Cardiac muscle cell (in vitro differentiated cells and primary cell): Measurements from ENCODE around the gene ADH1C. TPM values are rescaled to one million over a fixed set of nuclear protein-coding genes. Genes with fewer than 3 reads are reported as not detected.

ENCODE experiments used
- DNase-seq, 2 donors: peaks; one replicate each; pipeline versions ENCODE4 v3.0.0 to v3.0.0-alpha.2; 2010 to 2017; ENCODE audit warnings: low read depth in 1 of 2, low spot score in 1 of 2
- H3K27ac ChIP-seq: fragments of 200-600 bp; sonication (generic); 2 replicates; pipeline ENCODE4 v1.5.1; 2016
- H3K27me3 ChIP-seq: fragments of 200-600 bp; sonication (generic); 2 replicates; pipeline ENCODE4 v1.6.0; 2016; ENCODE audit warnings: control low read depth
- H3K36me3 ChIP-seq: fragments of 200-600 bp; sonication (generic); 2 replicates; pipeline ENCODE4 v1.5.1; 2016; ENCODE audit warnings: control low read depth
- H3K4me1 ChIP-seq: fragments of 200-600 bp; sonication (generic); 2 replicates; pipeline ENCODE4 v1.8.1; 2017; ENCODE audit warnings: low read depth, mild to moderate bottlenecking, mixed run types
- H3K4me3 ChIP-seq: fragments of 200-600 bp; sonication (generic); 2 replicates; pipeline ENCODE4 v1.5.1; 2016; ENCODE audit warnings: mild to moderate bottlenecking
- H3K9me3 ChIP-seq: fragments of 200-600 bp; sonication (generic); 2 replicates; pipeline ENCODE4 v1.5.1; 2017; ENCODE audit warnings: low read depth, mild to moderate bottlenecking, control low read depth
- CTCF ChIP-seq: IDR thresholded peaks from 2 replicates; pipeline ENCODE4 v1.5.1; 2012; ENCODE audit warnings: low read depth, mild to moderate bottlenecking, low read length
- polyA plus RNA-seq: library from polyadenylated mRNA; unstranded; fragments of >200 nt; fragmentation: Nextera tagmentation; extraction: Ambion mirVana; gene quantifications from 2 replicates; pipeline ENCODE4 v1.2.1, GENCODE V29; 2016
- total RNA-seq: library from RNA; depleted of rRNA; stranded (reverse); fragments of >200 nt; gene quantifications from 2 replicates; pipeline ENCODE4 v1.2.3, GENCODE V29; 2016

Gene ADH1C
- total and polyA plus RNA-seq, 2 experiments from 2014 or later: not detected

GRCh38 chr4:99310389-99310788 lies 42.2 kb downstream of the ADH1C start:
- DNase-seq: no peak
- H3K4me3 ChIP-seq: no peak overlapping the region
- no peaks in the 10 kb centered on the region for H3K9me3 ChIP-seq
- no peaks in the 10 kb centered on the region for H3K4me1 ChIP-seq
- no peak for TF ChIP-seq CTCF
- no peaks in the 10 kb centered on the region for H3K27me3 ChIP-seq
- no peaks in the 10 kb centered on the region for H3K36me3 ChIP-seq
- H3K27ac ChIP-seq: no peak overlapping the region

- H3K4me1 ChIP-seq: no peaks in the 10 kb centered on the region
- no peak for DNase-seq
- H3K27ac ChIP-seq: no peak overlapping the region
- H3K36me3 ChIP-seq: no peaks in the 10 kb centered on the region
- H3K27me3 ChIP-seq: no peaks in the 10 kb centered on the region
- no peak for TF ChIP-seq CTCF
- no peak overlapping the region for H3K4me3 ChIP-seq
- no peaks in the 10 kb centered on the region for H3K9me3 ChIP-seq
Observed at GRCh38 chr4:99305638-99306400, 46.7 kb downstream of the ADH1C start.

GRCh38 chr4:99301376-99302164 lies 51.0 kb downstream of the ADH1C start:
- no peaks in the 10 kb centered on the region for H3K9me3 ChIP-seq
- no peaks in the 10 kb centered on the region for H3K27me3 ChIP-seq
- no peaks in the 10 kb centered on the region for H3K36me3 ChIP-seq
- H3K27ac ChIP-seq: no peak overlapping the region
- no peaks in the 10 kb centered on the region for H3K4me1 ChIP-seq
- no peak for TF ChIP-seq CTCF
- DNase-seq: peak in 1 of 2 donors; percentile 61
- no peak overlapping the region for H3K4me3 ChIP-seq

GRCh38 chr4:99300934-99301333 lies 51.6 kb downstream of the ADH1C start:
- Histone ChIP-seq H3K27ac (no peak overlapping the region), H3K4me3 (no peak overlapping the region), H3K4me1 (no peaks in the 10 kb centered on the region), H3K9me3 (no peaks in the 10 kb centered on the region), H3K36me3 (no peaks in the 10 kb centered on the region), H3K27me3 (no peaks in the 10 kb centered on the region)
- TF ChIP-seq CTCF: no peak
- DNase-seq: peak; percentile 37 to 99

- TF ChIP-seq CTCF: no peak
Observed at GRCh38 chr4:99293357-99293756, 59.2 kb downstream of the ADH1C start.

More at GRCh38 chr4:99293357-99293756, 59.2 kb downstream of the ADH1C start:
- Histone ChIP-seq H3K27ac (no peak overlapping the region), H3K36me3 (no peaks in the 10 kb centered on the region), H3K4me1 (no peaks in the 10 kb centered on the region), H3K27me3 (no peaks in the 10 kb centered on the region), H3K9me3 (no peaks in the 10 kb centered on the region), H3K4me3 (no peak overlapping the region)
- no peak for DNase-seq
